ENCODE measurements around the gene SSTR5.

The SSTR5 gene

DNA sequence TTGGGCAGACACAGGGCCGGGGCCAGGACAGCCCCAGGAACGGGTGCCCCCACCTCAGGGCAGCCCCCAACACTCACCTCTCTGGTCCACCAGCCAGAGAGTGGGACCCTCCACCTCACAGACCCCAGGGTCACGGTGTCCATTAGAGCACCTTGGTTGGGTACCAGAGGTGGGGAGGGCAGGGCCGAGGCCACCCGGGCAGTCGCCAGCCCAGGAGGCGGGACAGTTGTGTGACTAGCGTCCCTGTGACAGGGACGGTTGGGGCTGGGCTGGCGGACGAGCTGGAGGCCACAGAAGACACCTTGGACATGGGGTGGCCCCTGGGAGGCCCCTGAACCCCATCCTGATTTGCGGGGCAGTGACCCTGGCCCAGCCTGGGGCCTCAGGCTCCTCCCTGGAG lies 35.2 kb downstream of the SSTR5 start:
- DNase-seq = no peak

DNA sequence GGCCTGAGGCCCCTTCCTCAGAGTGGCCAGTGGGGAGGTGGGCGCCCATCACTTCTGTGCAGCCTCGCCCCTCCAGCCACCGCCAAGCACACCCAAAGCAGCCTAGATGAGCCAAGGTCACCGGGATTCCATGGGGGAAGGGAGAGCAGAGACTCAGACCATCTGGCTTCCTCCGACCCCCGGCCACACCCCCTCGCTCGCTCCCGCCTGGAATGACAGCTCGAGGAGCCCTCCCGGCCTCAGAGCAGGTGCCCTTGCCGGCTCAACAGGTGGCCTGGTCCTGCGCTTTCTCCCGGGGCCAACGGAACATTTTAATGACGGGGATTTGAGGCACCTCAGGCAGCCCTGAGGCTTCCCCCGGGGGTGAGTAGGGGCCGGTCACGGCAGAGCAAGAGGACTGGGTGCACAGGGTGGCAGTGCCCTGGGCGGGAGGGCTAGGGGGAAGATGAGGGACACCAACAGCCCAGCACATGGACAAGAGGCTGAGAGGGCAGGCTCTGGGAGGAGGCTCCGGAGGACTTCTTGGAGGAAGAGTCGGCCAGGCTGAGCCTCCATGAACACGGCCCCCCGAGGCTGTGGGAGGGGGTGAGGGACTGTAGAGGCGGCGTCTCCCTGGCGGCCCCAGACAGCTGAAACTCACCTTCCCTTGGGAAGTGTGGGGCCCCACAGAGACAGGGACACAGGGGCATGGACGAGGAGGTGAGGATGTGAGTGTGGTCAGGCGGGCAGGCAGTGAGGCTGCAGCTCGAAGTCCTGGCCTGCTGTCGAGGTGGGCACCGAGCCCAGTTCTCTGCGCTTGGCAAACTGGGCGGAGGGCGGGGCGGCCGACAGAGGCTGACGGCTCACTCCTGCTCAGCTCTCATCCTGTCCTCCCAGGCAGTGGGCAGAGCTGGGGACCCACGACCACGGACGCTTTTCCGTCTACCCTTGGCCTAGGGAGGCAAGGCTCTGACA lies 36.0 kb downstream of the SSTR5 start:
- DNase-seq = no peak

GRCh38 chr16:1109648-1110047 lies 37.1 kb downstream of the SSTR5 start:
- no peak for DNase-seq

GRCh38 chr16:1112506-1113184 lies 40.1 kb downstream of the SSTR5 start:
- no peak for DNase-seq

- no peak for DNase-seq
Observed at GRCh38 chr16:1113489-1113888, 40.9 kb downstream of the SSTR5 start.

- DNase-seq = no peak
Observed at GRCh38 chr16:1113889-1114526, 41.5 kb downstream of the SSTR5 start.

DNA sequence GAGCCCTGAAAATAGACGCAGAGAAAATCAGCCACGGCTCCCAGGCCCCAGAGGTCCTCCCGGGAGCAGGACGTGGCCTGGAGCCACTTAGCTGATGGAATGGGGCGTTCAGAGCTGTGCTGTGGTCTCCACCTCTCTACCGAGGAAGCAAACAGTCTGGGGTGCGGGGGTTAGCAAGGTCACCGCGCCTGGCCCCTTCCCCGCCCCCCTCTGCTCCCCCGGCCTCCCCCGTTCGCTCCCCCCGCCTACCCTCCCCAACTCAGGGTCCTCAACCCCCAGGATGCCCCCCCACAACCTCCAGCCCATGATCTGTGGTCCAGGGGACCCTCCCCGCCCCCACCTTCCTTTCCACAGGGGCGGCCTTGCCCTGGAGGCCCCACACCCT lies 44.1 kb downstream of the SSTR5 start:
- DNase-seq = no peak

GRCh38 chr16:1117176-1117900 lies 44.8 kb downstream of the SSTR5 start:
- DNase-seq = no peak

GRCh38 chr16:1117926-1118325 lies 45.4 kb downstream of the SSTR5 start:
- DNase-seq = no peak

DNA sequence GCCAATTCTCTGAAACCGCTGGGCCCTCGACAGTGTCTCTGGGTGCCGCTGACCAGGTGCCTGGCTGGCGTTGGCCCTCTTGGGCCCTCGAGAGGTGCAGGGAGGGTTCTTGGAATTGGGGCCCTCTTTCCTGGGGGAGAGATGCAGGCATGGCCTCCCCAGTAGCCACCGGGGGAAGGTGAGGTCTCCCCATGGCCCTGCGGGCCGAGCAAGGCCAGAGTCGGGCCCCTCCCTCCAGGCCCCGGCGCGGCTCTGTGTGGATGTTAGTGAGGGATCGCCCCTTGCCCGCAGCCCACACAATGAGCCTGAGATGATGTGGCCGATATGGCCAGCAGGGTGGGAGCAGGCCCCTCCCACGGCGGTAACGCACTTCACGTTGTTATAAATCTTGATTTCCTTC lies 46.6 kb downstream of the SSTR5 start:
- DNase-seq = no peak

DNA sequence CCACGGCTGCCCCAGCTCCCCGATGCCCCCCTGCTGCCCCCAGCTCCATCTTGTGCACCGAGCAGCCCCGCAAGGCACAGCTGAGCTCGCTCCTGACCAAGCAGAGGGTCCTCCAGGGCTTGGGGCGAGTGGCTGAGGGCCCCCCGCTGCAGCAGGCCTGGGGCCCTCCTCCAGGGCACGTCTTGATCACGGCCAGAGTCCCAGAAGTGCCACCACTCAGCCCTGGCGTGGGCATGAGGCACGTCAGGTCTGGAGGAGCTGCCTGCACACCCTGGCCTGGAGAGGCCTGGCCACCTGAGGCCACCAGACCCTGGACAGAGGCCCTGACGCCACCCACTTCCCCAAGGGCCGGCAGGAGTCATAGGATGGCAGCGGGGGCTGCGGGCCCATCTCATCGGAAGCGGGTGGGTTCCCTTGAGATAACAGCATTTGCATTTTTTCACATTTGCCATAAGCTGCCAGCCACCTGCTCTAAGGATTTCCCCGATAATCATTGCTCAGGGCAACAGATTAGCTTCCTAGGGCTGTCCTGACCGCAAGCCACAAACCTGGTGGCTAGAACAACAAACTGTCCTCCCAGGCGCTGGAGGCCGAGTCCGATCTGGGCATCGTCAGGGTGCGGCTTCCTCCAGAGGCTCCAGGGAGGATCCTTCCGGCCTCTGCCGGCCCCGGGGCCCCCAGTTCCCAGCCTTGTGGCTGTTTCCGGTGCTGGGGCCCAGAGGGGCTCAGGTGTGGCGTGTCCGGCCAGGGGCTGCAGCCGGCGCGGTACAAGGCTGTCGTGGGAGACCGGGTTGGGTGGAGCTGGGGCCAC lies 47.4 kb downstream of the SSTR5 start:
- DNase-seq = no peak

- no peak for DNase-seq
Observed at GRCh38 chr16:1120577-1120941, 48.0 kb downstream of the SSTR5 start.

- no peak for DNase-seq
Observed at GRCh38 chr16:1121009-1121408, 48.5 kb downstream of the SSTR5 start.

- DNase-seq = no peak
Observed at GRCh38 chr16:1121601-1122397, 49.3 kb downstream of the SSTR5 start.

DNA sequence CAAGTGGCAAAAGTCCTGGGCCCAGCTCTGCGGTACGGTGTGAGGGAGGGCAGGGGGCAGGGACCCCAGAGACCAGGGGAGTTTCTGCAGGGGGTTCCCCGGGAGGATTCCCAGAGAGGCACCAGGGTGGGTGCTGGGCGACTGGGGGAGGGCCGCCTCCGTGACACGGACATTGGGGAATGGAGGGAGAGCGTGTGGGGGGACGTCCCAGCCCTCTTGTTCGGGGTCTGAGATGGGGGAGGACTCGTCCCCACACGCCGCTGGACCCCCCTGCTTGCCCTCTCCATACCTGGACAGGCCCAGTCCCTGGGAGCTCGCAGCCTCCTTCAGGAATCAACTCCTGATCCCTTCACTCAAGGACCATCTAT lies 49.8 kb downstream of the SSTR5 start:
- DNase-seq = no peak

GRCh38 chr16:1123525-1124230 lies 51.1 kb downstream of the SSTR5 start:
- no peak for DNase-seq

GRCh38 chr16:1124291-1124690 lies 51.7 kb downstream of the SSTR5 start:
- no peak for DNase-seq

- DNase-seq = no peak
Observed at GRCh38 chr16:1124795-1125194, 52.2 kb downstream of the SSTR5 start.

- no peak for DNase-seq
Observed at GRCh38 chr16:1125471-1125870, 52.9 kb downstream of the SSTR5 start.

DNA sequence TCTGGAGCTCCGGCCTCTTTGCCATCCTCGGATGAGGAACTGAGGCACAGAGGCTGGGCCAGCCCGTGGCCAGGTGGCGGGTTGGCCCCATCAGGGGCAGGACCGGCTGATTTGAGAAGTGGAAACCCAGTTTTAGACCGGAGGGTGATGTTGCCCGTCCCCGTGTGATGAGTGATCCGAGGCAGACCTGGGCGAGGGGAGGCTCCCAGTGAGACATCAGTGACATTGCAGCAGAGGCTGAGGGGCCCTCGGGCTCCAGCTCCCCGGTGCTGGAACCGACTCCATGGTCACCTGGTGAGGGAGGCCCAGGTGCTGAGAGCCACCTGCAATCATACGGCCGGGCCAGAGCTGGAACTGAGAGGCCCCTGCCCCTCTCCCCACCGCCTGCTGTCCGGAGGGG lies 53.5 kb downstream of the SSTR5 start:
- no peak for DNase-seq

DNA sequence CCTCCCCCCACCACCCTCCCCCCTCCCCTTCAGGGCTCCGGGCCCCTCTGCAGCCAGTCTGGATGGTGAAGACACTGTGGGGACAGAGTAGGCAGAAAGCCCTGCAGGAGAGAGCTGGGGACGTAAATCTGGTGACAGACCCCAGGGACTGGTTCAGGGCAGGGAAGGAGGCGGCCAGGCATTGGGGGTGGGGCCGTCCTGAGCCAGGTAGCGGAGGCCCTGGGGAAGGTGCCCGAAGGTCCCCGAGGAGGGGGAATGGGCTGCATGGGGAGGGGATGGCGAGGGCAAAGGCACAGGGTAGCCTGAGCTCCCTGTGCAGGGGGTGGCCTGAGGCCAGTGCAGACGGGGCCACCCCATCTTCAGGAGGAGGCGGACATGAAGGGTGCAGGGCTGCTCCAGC lies 54.0 kb downstream of the SSTR5 start:
- no peak for DNase-seq

Measured in cerebellar nuclear complex (tissue), 1 donor.